Epithelial cell of proximal tubule (primary cell): ENCODE results near the gene ADGRD1. TPM values are rescaled to one million over a fixed set of nuclear protein-coding genes. Genes with fewer than 3 reads are reported as not detected.

ENCODE experiments used
- DNase-seq: peaks from one replicate; pipeline ENCODE4 v3.0.0-alpha.2; 2011; ENCODE audit warnings: low read depth
- H3K4me3 ChIP-seq: 2 replicates; pipeline ENCODE4 v1.5.1; 2011; ENCODE audit warnings: low read depth, mild to moderate bottlenecking, low read length
- total RNA-seq: library from RNA; depleted of rRNA; stranded (reverse); fragments of >200 nt; gene quantifications from 2 replicates; pipeline ENCODE4 v1.2.3, GENCODE V29; 2015
- TF ChIP-seq, protein P1 (sequence below): conservative IDR thresholded peaks from 2 replicates; pipeline ENCODE4 v1.5.1; 2012; ENCODE audit warnings: low read depth, mild to moderate bottlenecking, low read length

ADGRD1 gene
- total RNA-seq, 1 donor from 2014 or later, result not detected

DNA sequence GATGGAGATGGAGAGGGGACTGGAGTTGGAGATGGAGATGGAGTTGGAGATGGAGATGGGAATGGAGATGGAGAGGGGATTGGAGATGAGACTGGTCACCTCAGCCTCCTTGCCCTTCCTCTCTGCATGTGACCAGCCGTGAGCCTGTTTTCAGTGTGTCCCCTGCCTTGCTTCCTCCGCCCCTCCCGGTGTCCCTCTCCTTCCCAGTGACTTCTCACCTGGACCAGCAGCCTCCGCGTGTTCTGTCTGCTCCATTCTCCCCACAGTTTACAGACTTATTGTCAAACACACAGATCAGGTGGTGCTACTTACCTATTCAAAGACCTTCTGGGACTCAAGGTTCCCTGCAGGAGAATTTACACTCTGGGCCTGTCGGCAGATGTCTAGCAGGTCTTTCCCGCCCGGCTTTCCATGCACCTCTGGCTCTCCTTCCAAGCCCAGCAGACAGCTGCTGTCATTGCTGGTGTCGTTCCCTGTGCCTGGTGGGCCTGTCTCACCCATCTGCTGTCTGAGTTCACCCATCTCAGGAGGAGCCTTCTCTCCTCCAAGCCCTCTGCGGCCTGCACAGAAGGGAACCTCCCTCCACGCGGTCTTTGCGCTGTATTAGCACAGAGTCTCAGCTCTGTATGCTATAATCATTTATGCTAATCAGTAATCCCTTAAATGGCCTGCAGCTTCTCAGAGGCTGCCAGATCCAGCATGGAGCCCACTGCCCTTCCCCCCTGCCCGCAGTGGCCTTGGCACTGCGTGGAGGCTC, 62.1 kb downstream of the ADGRD1 start:
- TF ChIP-seq, protein P1, sequence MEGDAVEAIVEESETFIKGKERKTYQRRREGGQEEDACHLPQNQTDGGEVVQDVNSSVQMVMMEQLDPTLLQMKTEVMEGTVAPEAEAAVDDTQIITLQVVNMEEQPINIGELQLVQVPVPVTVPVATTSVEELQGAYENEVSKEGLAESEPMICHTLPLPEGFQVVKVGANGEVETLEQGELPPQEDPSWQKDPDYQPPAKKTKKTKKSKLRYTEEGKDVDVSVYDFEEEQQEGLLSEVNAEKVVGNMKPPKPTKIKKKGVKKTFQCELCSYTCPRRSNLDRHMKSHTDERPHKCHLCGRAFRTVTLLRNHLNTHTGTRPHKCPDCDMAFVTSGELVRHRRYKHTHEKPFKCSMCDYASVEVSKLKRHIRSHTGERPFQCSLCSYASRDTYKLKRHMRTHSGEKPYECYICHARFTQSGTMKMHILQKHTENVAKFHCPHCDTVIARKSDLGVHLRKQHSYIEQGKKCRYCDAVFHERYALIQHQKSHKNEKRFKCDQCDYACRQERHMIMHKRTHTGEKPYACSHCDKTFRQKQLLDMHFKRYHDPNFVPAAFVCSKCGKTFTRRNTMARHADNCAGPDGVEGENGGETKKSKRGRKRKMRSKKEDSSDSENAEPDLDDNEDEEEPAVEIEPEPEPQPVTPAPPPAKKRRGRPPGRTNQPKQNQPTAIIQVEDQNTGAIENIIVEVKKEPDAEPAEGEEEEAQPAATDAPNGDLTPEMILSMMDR, result no peak
- DNase-seq, result no peak
- no peak overlapping the region for H3K4me3 ChIP-seq

GRCh38 chr12:131017477-131017991, 63.8 kb downstream of the ADGRD1 start:
- no peak for DNase-seq
- H3K4me3 ChIP-seq, result no peak overlapping the region
- TF ChIP-seq, protein P1, result no peak

DNA sequence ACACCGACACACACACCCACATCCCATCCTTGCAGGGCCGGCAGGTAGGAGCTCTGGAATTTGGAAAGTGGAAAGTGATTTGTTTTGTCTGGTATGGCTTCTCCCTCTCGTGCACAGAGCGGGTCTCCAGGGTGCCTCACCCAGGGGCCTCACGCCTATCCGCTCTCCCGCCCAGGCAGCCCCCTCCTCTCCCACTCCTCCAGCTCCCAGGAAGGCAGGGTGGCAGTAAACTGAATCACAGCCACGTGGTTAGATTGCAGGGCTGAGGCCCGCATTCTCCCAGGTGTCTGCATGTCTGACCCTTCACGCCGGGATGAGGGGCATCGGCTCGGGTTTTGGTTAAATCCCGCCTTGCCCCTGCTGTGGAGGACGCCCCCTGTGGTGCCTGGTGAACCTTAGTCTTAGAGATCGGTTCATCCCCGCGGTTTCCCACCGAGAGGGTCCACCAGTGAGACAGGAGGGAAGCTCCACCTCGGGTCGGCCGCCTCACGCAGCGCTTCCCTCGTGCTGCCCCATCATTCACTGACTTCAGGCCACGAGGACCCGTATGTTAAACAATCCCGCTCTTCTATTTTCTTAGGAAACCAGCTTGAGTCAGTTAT, 64.4 kb downstream of the ADGRD1 start:
- no peak for DNase-seq
- TF ChIP-seq, protein P1, result no peak
- H3K4me3 ChIP-seq, result no peak overlapping the region

GRCh38 chr12:131018808-131019397, 65.2 kb downstream of the ADGRD1 start:
- TF ChIP-seq, protein P1, result no peak
- DNase-seq, result no peak
- H3K4me3 ChIP-seq, result no peak overlapping the region

- TF ChIP-seq, protein P1, result no peak
- no peak for DNase-seq
- no peak overlapping the region for H3K4me3 ChIP-seq
Measured at GRCh38 chr12:131020326-131021153, 66.8 kb downstream of the ADGRD1 start.

DNA sequence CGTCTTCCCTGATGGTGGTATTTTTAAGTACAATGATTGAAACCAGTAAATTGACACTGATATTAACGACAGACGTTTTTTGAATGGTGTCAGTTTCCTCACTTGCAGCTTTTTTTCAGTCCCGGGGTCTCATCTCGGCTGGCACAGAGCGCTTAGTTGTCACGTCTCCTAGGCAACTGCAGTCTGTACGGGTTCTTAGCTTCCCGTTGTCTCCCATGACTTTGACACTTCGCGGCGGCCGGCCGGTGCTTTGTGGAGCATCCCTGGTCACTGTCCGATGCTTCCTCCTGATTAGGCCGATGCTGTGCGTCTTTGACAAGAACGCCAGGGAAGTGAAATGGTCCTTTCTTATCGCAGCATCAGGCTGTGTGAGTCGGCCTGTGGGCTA, 67.4 kb downstream of the ADGRD1 start:
- no peak overlapping the region for H3K4me3 ChIP-seq
- no peak for DNase-seq
- TF ChIP-seq, protein P1, result no peak
